Stimulated activated CD8-positive, alpha-beta memory T cell treated with anti-CD3 and anti-CD28 coated beads, Interleukin-4, amount 100 ng/mL, for 1 hour (primary cell): ENCODE measurements around the gene TCFL5.

Experiments
- DNase-seq, 2 donors: peaks; one replicate each; pipeline ENCODE4 v3.0.0-alpha.2; 2020; ENCODE audit warnings: low read depth in 2 of 2, low spot score in 1 of 2

TCFL5 gene

DNA sequence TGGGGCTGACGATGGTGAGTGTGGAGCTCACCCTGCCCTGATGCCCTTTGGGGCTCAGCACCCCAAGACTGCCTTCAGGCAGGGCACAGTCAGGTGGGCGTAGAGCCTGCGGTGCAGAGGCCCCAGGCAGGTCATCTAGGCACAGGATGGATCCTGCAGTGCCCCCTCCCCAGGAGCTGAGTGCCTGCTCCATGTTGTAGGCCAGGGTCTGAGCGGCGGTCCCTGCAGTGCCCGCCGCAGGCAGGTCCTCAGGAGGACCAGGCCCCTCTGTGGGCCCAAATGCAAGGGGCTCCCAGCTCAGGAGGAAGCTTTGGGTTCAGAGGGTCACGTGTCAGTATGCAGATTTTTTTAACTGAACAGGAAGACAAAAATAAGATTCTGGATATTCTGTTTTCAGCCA is 62.6 kb downstream of the TCFL5 start:
- DNase-seq: no peak

DNA sequence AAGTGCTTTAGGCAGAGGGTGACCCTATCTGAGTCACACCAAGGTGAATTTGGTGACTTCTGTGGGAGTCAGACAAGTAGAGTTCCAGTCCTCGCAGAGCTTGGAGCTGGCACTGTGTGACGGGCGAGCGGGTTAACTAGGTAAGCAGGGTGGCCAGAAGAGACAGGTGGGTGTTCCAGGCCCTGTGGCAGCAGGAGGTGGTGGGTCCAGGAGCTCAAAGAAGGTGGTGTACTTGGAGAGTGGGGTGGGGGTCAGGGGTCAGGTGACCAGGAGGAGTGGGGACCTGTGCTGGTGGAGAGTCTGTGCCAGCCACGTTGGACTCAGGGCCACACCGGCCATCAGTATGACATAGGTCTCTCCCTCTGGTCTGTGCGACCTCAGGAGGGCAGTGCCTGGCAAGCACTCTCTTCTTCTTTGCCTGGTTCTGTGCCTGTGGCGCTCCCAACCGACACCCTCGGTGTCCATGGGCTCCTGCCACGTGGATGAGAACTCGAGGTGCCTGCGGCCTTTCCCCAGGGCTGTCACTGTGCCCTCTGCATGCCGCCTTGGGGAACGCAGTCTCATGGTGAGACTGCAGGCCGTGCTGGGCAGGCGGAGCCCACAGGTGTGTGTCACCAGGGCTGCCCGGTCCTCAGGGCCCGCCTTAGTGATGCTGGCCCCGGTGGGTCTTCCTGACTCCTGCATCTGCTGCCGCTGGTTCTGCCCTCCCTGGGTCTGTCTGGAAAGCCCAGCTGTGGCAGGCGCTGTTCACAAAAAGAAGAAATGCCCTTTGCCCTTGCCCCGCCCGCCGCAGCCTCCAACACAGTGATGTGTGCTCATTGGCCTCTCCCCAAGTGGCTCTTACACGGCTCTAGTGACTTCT is 63.7 kb downstream of the TCFL5 start:
- DNase-seq: no peak

DNA sequence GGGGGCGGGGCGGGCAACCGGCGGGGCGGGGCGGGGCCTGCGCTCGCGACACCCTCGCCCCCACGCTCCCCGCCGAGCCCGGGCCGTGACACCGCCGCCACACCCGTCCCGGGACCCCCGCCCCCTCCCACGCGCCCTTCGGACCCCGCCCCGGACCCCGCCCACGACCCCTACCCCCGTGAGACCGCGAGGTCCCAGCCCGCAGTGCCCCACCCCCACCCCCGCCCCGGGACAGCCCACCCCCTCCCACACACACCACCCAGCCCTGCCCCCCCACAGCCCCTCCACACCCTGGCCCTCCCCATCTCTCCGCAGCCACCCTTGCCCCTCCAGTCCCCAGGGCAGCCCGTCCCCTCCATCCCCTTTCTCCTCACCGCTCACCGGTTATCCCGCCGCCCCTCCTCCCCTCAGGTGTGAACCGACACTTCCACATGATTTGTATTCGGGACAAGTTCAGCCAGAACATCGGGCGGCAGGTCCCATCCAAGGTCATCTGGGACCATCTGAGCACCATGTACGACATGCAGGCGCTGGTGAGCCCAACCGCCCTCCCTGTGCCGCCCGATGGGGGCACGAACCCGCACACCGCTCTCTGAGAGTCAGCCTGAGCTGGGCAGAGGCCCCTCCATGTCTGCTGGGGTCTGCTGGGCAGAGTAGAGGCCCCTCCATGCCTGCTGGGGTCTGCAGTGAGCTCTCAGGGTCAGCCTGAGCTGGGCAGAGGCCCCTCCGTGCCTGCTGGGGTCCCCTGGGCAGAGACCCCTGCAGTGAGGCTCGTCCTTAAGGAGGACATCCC is 64.7 kb downstream of the TCFL5 start:
- DNase-seq: no peak

DNA sequence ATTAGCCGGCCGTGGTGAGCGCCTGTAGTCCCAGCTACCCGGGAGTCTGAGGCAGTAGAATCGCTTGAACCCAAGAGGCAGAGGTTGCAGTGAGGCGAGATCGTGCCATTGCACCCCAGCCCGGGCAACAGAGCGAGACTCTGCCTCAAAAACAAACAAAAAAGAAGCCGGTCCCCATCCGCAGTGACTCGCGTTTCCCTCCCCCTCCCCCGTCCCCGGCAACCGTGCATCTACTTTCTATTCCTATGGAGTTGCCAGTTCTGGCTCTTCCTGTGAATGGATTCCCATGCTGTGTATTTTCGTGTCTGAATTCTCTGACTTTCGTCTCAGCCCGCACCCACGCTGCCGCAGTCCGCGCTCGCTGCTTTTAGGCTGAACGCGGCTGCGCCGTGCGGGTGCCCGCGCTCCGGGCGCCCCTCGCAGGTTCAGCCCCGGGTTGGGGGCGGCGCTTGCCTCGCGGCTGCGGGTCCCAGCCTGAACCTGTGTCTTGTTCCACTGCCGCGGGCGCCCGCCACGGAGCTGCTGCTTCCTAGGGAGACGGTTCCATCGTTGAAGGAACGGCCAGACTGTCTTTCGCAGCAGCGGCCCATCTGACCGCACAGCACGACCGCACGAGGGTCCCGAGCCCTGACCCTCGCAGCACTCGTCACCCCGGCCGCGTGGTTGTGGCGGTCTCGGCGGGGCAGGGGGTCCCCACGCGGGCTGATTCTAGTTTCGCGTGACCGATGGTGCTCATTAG is 66.4 kb downstream of the TCFL5 start:
- peak; percentile 16 to 40 for DNase-seq

DNA sequence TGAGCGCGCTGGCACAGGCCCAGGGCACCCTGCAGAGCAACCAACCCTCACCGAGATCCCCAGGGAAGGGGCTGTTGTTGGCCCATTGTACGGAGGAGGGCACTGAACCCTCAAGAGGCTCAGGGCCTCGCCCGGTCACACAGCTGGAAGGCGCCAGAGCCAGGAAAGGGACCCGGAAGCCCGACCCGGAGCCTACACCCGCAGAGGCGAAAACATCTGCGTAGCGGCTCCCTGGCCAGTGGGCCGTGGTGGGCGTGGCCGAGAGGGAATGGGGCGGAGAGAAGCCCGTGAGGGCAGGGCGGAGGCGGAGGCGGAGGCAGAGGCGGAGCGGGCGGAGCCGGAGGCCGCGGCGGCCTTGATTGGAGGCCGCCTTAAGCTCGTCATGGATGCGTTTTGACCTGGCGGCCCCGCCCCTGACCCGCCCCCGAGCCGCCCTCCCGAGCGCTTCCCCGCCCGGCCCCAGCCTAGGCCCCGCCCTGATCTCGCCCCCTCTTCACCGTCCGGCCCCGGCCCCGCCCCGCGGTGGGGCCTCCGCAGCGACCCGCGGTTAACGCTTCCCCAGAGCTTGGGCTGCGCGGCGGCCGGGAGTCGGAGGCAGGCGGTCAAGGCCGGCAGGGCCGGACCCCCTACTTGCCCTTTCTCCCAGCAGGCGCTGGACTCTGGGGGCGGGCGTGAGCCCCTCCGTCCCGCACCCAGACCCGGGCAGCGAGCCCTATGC is 67.5 kb downstream of the TCFL5 start:
- peak; percentile 83 to 89 for DNase-seq

DNA sequence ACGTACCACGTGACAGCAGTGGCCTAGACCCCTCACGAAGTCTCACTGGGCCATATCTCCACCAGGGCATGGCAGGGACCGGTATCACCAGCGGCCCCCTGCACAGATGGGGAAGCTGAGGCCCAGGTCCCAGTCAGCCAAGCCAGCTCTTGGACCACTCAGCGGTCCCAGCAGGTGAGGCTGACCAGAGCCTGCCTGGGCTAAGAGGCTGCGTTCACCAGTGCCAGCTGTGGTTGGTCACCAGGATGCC is 67.9 kb downstream of the TCFL5 start:
- no peak for DNase-seq

DNA sequence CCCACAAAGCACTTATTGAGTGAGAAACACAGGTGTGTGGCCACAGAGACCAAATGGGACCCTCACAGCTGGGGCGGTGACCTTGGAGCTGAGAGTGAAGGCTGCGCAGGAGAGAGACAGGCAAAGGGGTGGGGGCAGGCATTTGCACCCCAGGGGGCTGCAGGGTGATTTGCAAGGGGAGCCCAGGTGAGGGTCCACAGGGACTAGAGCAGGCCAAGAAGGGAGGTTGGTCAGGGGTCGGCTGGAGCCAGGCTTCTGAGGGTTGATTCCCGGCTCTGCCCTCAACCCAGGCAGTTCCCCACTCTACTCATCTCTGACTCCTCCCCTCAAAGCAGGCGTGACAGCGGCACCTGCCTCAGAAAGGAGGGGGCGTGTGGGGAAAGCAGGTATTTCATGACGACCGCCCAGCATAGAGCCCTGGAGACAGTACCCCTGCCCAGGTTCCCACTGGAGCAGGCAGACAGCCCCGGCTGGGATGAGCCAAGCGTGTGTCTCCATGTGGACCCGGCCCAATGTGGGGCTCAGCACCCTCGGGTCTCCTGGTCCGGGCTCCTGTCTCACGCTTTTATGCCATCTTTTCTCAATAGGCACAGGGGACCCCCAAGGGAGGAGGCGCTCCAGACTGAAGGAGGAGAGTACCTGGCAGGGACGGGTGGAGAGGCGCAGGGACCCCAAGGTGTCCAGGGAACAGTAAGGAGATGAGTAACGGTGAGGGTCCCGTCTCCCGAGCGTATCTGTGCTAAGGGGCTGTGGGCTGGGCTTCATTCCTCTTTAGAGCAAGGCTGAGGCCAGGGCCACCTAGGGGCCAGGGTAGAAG is 68.5 kb downstream of the TCFL5 start:
- no peak for DNase-seq

DNA sequence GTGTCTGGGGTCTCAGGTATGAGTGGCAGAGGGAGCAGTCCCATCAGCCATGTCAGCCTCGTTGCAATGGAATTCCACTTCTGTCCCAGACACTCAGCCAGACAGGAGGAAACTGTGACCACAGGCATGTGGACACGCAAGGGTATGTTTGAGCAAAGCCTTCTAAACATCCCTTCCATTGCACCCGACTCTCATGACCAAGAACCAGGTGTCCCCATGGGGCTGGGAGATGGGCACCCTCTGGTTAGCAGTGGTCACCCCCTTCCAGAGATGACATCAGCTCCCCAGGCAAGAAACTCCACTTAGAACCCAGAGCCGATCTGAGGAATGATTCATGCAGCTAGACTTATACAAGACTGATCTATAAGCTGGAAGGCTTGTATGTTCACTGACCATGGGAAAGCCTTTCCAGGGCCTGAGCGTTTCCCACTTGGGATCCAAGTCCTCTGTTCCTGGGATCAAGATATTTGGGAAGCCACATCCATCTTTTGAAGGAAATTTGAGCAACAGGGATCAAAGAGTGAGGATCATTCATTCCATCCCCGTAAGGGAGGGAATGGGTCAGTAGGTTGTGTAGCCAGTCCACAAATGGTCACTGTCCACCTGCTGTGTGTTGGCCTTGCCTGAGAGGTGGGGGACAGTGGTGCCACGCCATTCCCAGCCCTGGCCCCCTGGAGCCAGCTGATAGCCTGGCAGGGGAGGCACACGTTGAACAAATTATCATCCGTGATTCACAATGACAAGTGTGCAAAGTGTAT is 69.3 kb downstream of the TCFL5 start:
- no peak for DNase-seq

DNA sequence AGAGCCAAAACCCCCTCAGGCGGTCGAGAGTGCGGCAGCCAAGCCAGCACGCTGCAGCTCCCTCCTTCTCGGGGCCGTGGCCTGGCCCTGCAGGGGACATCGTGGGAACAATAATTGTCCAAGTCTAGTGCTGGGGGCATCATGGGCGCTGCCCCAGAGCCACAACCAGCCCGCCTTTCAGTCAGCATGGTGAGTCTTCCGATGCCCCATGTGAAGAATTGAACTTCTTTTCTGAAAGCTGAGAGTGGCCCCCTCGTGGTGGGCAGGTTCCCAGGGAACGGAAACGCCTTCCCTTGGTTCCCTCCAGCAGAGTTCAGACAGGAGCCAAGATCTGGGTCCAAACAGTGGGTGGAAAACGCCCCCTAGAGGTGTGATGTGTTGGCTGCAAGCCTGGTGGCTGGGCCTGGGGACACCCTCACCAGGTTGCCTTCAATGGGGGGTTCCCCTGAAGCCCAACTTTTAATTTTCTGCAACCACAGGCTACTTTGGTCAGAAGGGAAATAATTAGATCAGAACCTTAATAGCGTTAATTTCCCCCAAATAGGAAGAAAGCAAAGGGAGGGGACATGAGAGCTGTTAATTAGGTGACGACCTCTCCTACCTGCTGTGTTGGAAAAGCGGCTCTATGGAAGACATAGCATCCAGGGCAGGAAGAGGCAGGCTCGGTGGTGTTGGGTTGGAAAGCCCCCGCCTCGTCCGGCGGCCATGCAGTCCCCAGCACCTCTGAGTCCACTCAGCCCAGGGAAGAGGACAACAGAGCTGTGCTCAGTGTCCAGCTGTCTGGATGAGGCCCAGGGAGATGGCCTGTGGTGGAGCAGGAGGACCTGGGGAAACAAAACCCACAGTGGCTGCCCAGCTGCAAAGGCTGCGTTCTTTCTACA is 70.1 kb downstream of the TCFL5 start:
- DNase-seq: peak; percentile 34 to 51
